NCI-H345 (cell line): ENCODE results near the gene TSPEAR.
"Not testable (repeated sequence)": the region's sequence is repeated elsewhere in the genome, so short reads cannot be mapped to it uniquely, and the experiment has no call there.

Source experiments
- DNase-seq: peaks from one replicate; lab custom pipeline; 2025; lab: John Stamatoyannopoulos, UW

Gene TSPEAR

GRCh38 chr21:44627181-44627822 lies 84.1 kb downstream of the TSPEAR start:
- DNase-seq = not testable (repeated sequence)

GRCh38 chr21:44626673-44627143 lies 84.7 kb downstream of the TSPEAR start, which contains the start of gene KRTAP10-9:
Gene KRTAP10-9, plus strand, starts transcription at chr21:44627093. Its CDS starts 79 bp downstream, at chr21:44627172.
- DNase-seq = no peak

GRCh38 chr21:44626262-44626661 lies 85.1 kb downstream of the TSPEAR start:
- no peak for DNase-seq

DNA sequence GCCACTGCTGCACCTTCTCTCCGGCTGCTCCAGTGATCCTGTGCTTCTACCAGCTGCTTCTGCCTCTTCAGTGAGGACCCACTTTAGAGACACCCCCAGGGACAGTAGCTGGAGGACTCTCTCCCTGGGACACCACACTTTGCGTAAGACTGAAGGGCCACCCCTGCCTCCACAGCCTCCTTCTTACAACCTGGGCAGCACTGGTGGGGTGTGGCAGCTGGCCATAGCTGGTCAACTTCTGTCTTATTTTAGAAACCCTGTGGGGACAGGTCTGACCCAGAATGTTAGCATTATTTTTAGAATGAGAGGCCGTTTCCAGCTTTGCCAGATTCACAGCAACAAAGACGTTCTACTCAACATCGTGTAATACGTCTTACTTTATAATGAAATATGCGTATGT lies 85.6 kb downstream of the TSPEAR start:
- no peak for DNase-seq

GRCh38 chr21:44623575-44623974 lies 87.8 kb downstream of the TSPEAR start:
- no peak for DNase-seq

GRCh38 chr21:44619886-44620285 lies 91.5 kb downstream of the TSPEAR start:
- no peak for DNase-seq

DNA sequence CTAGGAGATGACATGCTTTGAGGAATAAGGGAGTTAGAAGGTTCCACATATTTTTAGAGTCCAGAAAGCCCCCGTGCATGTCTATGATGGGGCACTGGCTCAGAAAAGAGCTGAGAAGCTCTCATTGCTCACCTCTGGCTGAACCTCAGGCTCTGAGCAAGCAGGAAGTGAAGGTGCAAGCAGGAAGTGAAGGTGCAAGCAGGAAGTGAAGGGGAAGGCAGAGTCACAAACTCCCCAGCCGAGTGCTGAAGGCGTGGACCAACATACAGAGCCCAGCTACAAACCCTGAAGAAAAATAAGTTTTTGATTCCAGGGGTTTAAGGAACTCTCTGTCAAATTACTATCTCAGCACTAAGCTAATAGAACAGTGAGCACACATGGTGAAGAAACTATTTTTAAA lies 92.5 kb downstream of the TSPEAR start:
- no peak for DNase-seq

DNA sequence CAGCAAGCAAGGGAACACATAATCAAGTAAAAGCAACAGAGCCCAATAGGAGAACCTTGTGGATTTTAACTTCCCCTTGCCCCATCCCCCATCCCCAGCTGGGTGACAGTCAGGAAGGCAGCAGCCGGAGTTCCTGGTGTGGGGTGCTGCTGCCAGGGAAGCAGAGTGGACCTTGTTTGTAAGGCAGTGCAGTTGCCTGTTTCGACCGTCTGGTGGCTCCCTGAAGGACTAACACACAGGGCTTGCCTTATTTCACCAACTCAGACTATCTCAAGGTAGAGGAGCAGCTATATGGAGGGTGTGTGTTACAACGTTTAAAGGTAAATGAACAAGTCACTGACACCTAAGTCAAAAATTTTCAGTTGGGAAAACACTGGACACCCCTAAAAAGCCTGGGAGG lies 92.9 kb downstream of the TSPEAR start:
- DNase-seq = no peak

DNA sequence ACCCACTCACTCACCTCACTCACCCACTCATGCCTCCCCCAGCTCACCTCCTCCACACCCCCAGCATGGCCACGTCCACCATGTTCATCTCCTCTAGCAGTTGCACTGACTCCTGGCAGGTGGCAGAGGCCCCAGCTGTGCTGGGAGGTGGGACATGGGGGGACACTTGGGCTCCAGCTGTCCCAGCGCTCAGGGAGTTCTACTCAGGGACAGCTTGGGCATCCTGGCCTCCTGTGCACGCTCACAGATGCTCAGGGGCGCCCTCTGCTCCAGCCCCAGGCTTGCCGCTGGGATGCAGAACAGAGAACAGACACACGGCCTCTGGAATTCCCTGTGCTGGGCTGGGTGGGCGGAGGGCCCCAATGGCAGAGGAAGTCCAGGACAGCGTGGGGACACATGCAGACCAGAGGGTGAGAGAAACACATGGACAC lies 94.3 kb downstream of the TSPEAR start:
- no peak for DNase-seq

GRCh38 chr21:44616591-44616926 lies 94.8 kb downstream of the TSPEAR start:
- no peak for DNase-seq

DNA sequence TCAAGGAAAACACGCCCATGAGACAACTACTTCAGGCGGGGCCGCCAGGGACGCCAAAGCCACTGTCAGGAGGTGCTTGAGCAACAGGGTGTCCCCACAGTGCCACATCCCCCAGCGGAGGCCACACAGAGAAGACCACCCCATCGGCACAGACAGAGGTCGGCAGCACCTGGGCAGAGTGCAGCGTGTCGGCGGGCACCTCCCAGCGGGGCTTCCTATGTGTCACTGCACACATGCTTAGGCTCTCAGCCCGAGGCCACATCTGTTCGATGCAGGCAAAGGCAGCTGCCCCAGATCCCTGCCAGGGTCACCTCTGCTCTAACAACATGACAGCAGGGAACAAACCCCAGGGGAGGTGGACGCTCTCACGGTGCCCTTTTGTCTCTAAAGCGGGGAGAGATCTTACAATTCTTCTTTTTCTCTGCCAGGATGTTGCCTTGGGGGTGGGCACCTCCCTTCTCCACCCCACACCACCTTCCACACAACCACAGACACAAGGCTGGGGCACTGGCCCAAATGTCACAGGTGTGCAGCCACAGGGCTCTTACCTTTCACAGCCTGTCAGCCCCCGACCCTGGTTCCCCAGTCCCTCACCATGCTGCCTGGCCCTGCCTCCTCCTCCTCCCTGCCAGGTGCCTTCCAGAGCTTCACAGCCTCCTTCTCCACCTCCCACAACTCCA lies 95.3 kb downstream of the TSPEAR start:
- DNase-seq = peak; percentile 80

DNA sequence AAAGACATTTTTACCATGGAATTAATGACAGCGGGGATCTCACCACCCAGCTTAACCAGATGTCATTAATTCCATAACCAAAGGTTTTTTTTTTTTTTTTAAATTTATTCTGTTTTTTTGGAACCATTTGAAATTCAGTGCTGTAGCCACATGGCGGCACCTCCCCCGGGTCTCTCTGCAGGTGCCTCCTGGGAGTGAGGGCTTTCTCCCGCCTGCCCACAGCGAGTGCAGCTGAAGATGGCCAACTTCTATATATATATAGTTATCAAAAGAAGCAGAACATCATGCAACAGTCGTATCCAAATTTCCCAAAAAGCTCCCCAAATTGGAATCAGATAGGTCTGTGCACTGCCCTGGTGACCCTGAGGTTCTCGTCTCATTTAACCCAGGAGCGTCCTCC lies 95.9 kb downstream of the TSPEAR start:
- no peak for DNase-seq

DNA sequence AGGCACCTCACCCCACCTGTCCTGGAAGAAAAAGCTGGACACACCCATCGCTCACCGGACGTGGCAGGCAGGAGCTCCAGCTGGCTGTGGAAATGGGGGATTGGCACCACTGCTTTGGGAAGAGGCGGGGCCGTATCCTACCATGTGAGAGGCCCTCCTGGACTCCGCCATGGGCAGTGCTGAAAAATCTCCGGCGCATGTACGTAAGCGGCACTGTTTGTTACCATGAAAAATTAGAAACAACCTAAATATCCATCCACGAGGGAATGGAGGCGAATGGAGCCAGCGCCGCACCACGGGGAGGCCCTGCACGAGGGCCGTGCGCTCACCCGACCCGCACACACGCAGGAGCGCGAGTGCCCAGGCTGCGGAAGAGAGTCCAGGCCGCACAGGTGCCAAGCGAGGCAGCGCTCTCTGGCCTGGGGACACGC lies 96.4 kb downstream of the TSPEAR start:
- peak; percentile 52 for DNase-seq

GRCh38 chr21:44614161-44614631 lies 97.2 kb downstream of the TSPEAR start:
- DNase-seq = no peak

DNA sequence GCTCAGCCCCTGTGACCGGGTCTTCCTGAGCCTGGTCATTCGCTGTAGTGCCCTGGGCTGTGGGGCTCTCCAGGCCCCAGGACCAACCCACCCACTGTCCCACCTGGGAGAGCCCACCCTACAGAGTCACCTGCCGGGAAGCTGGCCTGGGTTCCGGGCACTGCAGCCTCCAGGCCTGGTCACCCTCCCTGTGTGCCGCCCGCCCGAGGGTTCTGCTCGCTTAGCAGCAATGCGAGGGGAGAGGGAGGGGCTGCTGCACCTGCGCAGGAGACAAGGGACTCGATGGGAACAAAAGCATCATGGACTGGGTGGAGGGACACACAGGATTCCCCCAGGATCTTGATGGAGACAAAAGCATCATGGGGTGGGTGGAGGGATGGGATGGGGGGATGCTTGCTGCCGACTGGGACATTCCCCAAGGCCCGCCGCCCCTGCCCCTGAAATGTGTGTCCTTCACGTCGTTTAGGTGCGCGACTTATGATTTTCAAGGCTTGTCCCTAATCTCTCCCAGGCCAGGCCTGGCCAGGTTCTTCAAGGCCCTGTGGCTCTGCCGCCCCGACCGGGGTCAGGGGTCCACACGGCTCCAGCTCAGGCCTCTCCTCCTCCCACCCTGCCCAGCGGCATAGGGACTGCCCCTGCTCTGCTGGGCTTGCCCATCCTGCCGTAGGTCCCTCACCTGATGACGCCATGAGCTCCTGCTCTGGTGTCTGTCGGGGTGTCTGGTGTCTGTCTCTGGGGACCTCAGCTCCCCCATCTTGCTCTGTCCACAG lies 97.8 kb downstream of the TSPEAR start:
- peak; percentile 20 for DNase-seq

DNA sequence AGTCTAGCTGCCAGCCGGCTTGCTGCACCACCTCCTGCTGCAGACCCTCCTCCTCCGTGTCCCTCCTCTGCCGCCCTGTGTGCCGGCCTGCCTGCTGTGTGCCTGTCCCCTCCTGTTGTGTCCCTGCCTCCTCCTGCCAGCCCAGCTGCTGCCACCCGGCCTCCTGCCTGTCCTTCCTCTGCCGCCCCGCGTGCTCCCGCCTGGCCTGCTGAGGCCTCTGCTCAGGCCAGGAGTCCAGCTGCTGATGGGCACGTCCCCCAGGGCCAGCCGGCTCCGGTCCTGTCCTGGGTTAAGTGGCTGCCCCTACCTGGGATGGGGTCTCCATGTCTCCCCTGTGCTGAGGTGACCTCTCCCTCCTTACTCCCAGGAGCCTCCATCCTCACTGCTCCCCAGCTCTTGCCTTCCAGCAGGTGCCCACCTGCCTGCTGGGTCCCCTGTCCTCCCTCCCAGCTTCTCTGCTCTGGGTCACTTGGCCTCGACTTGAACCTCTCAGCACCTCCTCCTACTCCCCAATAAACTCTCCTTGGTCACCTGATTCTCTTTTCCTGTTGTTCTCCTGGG lies 98.6 kb downstream of the TSPEAR start:
- DNase-seq = no peak

DNA sequence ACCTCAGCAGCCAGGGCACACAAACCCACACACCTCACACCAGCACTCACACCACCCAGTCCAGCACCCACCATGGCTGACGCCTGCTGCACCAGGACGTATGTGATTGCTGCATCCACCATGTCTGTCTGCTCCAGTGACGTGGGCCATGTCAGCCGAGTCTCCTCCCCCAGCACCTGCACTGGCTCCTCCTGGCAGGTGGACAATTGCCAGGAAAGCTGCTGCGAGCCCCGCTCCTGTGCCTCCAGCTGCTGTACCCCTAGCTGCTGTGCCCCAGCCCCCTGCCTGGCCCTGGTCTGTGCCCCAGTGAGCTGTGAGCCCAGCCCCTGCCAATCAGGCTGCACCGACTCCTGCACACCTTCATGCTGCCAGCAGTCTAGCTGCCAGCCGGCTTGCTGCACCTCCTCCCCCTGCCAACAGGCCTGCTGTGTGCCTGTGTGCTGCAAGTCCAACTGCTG lies 99.3 kb downstream of the TSPEAR start, which contains the start of gene KRTAP10-8:
Gene KRTAP10-8 (plus strand): TSS at position 51 of the 458 bp plus-strand sequence. CDS start 22 bp downstream, at position 73.
- DNase-seq = no peak

DNA sequence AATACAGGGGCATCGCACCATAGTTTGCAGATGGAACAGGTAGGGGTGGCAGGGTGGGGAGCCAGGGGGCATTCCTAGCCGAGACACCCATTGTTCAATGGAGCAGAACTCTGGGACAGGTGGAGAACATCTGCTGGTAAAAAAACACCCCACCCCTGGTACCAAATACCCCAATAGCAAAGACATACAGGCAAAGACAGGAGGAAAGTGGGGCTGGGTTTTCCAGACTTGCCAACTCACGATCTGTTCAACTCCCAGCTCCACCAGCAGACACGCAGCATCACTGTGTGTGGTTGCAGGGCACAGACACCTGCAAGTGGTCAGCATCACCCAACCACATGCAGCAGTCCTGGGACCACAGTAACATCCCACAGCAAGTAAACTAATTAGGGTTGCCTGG lies 99.8 kb downstream of the TSPEAR start:
- DNase-seq = no peak

DNA sequence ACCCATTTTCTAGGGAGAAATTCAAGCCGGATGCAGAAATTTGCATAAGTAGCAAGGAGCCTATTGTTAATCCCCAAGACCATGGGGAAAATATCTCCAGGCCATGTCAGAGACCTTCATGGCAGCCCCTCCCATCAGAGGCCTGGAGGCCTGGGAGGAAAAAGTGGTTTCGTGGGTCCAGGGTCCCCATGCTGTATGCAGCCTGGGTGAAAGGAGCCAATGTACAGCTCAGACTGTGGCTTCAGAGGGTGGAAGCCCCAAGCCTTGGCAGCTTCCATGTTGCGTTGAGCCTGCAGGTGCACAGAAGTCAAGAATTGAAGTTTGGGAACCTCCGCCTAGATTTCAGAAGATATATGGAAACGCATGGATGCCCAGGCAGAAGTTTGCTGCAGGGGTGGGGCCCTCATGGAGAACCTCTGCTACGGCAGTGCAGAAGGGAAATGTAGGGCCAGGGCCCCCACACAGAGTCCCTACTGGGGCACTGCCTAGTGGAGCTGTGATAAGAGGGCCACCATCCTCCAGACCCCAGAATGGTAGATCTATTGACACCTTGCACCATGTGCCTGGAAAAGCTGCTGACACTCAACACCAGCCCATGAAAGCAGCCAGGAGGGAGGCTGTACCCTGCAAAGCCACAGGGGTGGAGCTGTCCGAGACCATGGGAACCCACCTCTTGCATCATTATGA lies 101.1 kb downstream of the TSPEAR start:
- DNase-seq = not testable (repeated sequence)

DNA sequence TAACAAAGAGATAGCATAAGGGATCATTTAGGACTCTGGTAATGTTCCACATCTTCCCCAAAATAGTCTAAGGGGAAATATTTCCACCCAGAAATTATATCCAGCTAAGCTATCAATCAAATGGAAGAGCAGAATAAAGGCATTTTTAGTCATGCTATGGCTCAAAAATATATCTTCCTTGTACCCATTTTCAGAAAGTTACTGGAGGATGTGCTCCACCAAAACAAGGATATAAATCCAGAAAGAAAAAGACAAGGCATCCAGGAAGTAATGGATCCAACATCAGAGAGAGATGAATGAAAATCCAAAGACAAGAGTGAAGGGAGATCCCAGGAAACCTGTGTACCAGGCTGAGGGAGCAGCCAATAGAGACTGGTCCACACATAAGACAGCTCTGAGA lies 102.2 kb downstream of the TSPEAR start:
- DNase-seq = no peak

GRCh38 chr21:44606495-44606894 lies 104.9 kb downstream of the TSPEAR start:
- no peak for DNase-seq

DNA sequence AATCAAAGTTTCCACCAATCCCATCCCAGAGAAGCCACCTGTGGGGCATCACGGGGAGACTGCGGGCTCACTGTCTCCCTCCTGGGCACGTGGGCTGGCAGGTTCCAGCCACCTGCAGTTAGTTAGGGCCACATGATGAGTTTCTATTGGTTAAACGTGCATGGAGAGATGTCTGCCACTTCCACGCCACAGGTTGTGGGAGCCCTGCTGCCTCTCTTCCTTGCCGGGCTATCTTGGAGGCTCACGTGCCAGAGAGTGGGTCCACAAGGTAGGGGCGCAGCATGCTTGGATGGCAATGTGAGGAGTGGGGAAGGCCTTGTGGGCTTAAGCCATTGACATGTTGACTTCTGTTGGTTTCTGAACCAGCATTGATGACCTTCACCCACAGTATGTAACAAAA lies 107.5 kb downstream of the TSPEAR start:
- DNase-seq = no peak
